Thyroid gland (tissue), 4 donors: ENCODE data around the gene GLG1. TPM values are rescaled to one million over a fixed set of nuclear protein-coding genes. Genes with fewer than 3 reads are reported as not detected.

Source experiments
- DNase-seq, 2 donors: peaks; one replicate each; pipeline ENCODE4 v3.0.0-alpha.2; 2019
- H3K27ac ChIP-seq, 3 donors: fragments of 200-600 bp; sonication (generic); 1 replicate in 2 of 3; 2 replicates in 1 of 3; pipeline ENCODE4 v1.5.1; 2016 to 2019; ENCODE audit warnings: mild to moderate bottlenecking in 1 of 3, moderate library complexity in 1 of 3
- H3K27me3 ChIP-seq: fragments of 200-600 bp; sonication (generic); one replicate; pipeline ENCODE4 v1.5.1; 2019
- H3K36me3 ChIP-seq, 2 donors: fragments of 200-600 bp; sonication (generic); one replicate each; pipeline ENCODE4 v1.5.1; 2016 to 2019
- H3K4me1 ChIP-seq, 2 donors: fragments of 200-600 bp; sonication (generic); one replicate each; pipeline ENCODE4 v1.5.1; 2017 to 2019
- H3K4me3 ChIP-seq, 3 donors: fragments of 200-600 bp; sonication (generic); replicated peaks in 1 of 3; 1 replicate in 2 of 3; 2 replicates in 1 of 3; pipeline ENCODE4 v1.5.1; 2016; ENCODE audit warnings: mild to moderate bottlenecking in 1 of 3
- H3K9me3 ChIP-seq: fragments of 200-600 bp; sonication (generic); one replicate; pipeline ENCODE4 v1.5.1; 2017
- POLR2A ChIP-seq, 2 donors: fragments of 450-650 bp; IDR thresholded peaks; one replicate each; pipeline ENCODE4 v1.6.1; 2017; ENCODE audit warnings: antibody characterized with exemption in 2 of 2, mild to moderate bottlenecking in 2 of 2, moderate library complexity in 1 of 2
- WGBS, 2 donors: methylation state at CpG; one replicate each; pipeline ENCODE4 v1.1.5; 2017; 5-methylcytosine and 5-hydroxymethylcytosine counted together
- intact Hi-C: fragments of 100-400 bp; cut with DNase I; formaldehyde crosslinking; loops from one replicate; pipeline ENCODE4 v1.15.1; 2023
- total RNA-seq, 4 donors: library from RNA; depleted of rRNA; stranded (reverse); fragments of >200 nt; gene quantifications; one replicate each; pipeline ENCODE4 v1.2.3, GENCODE V29; 2016
- TF ChIP-seq, protein P1 (sequence below), 6 experiments: fragments of 200-600 bp in 3 of 6; fragments of 450-650 bp in 3 of 6; sonication (generic) in 3 of 6; IDR thresholded peaks; one replicate each; pipeline ENCODE4 v1.5.1; 2016 to 2019; ENCODE audit warnings: antibody characterized with exemption in 6 of 6, mild to moderate bottlenecking in 2 of 6, inconsistent platforms in 1 of 6, moderate library complexity in 1 of 6

GLG1 gene
- total RNA-seq, 4 donors from 2014 or later, result 127 to 182 (median 151) TPM

GRCh38 chr16:74591876-74592650, 14.9 kb downstream of the GLG1 start:
- Histone ChIP-seq H3K4me3 (no peak overlapping the region), H3K36me3 (no peaks in the 10 kb centered on the region), H3K27ac (no peak overlapping the region), H3K9me3 (no peaks in the 10 kb centered on the region), H3K4me1 (peaks cover 0 to 13% of the 10 kb centered on the region in 2 donors), H3K27me3 (no peaks in the 10 kb centered on the region)
- DNase-seq, result peak in 1 of 2 donors; percentile 41
- intact Hi-C loops, result no loop called here
- WGBS, 2 donors, result 75 to 89% methylated on average over 6 to 8 of the region's 9 CpGs
- TF ChIP-seq, protein P1, sequence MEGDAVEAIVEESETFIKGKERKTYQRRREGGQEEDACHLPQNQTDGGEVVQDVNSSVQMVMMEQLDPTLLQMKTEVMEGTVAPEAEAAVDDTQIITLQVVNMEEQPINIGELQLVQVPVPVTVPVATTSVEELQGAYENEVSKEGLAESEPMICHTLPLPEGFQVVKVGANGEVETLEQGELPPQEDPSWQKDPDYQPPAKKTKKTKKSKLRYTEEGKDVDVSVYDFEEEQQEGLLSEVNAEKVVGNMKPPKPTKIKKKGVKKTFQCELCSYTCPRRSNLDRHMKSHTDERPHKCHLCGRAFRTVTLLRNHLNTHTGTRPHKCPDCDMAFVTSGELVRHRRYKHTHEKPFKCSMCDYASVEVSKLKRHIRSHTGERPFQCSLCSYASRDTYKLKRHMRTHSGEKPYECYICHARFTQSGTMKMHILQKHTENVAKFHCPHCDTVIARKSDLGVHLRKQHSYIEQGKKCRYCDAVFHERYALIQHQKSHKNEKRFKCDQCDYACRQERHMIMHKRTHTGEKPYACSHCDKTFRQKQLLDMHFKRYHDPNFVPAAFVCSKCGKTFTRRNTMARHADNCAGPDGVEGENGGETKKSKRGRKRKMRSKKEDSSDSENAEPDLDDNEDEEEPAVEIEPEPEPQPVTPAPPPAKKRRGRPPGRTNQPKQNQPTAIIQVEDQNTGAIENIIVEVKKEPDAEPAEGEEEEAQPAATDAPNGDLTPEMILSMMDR (IDR thresholded peaks at IDR 0.05), result no peak
- no peak for TF ChIP-seq POLR2A (IDR thresholded peaks at IDR 0.05)

GRCh38 chr16:74586948-74587347, 20.0 kb downstream of the GLG1 start:
- Histone ChIP-seq H3K27ac (no peak overlapping the region), H3K9me3 (no peaks in the 10 kb centered on the region), H3K4me3 (no peak overlapping the region), H3K4me1 (peaks cover 8 to 15% of the 10 kb centered on the region in 2 donors), H3K27me3 (no peaks in the 10 kb centered on the region), H3K36me3 (no peaks in the 10 kb centered on the region)
- intact Hi-C loops, result no loop called here
- DNase-seq, result no peak
- WGBS, 2 donors, result 82 to 86% methylated on average over 6 of the region's 6 CpGs
- TF ChIP-seq POLR2A (IDR thresholded peaks at IDR 0.05), result no peak
- TF ChIP-seq, protein P1 (IDR thresholded peaks at IDR 0.05), result no peak

DNA sequence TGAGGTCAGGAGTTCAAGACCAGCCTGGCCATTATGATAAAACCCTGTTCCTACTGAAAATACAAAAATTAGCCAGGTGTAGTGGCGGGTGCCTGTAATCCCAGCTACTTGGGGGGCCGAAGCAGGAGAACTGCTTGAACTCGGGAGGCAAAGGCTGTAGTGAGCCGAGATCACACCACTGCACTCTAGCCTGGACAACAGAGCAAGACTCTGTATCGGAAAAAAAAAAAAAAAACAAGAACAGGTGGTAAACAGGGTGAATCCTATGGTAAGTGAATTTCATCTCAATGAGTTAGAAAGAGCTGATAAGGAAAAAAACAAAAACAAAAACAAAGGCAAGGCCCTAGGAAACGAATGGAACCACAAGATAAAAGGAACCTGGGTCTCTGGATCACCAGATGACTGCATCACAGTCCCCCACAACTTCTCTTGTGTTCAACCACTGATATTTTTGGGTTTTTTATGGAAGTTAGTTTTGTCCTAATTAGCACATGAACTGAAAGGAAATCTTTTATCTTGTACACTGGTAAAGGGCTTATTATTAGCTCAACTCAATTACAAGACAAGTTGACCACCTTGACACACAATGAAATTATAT, 21.0 kb downstream of the GLG1 start:
- 95% methylated on average over 6 of the region's 6 CpGs for WGBS, 2 donors
- Histone ChIP-seq H3K27ac (no peak overlapping the region), H3K4me3 (no peak overlapping the region), H3K4me1 (peaks cover 15 to 21% of the 10 kb centered on the region in 2 donors), H3K27me3 (no peaks in the 10 kb centered on the region), H3K36me3 (no peaks in the 10 kb centered on the region), H3K9me3 (no peaks in the 10 kb centered on the region)
- TF ChIP-seq, protein P1 (IDR thresholded peaks at IDR 0.05), result no peak
- TF ChIP-seq POLR2A (IDR thresholded peaks at IDR 0.05), result no peak
- DNase-seq, result no peak
- intact Hi-C loops, result no loop called here

GRCh38 chr16:74583926-74584666, 22.8 kb downstream of the GLG1 start:
- intact Hi-C loops, result no loop called here
- TF ChIP-seq, protein P1 (IDR thresholded peaks at IDR 0.05), result no peak
- TF ChIP-seq POLR2A (IDR thresholded peaks at IDR 0.05), result no peak
- H3K9me3 ChIP-seq, result no peaks in the 10 kb centered on the region
- H3K4me1 ChIP-seq, result peaks cover 27 to 39% of the 10 kb centered on the region in 2 donors
- DNase-seq, result no peak
- 90 to 93% methylated on average over 9 of the region's 9 CpGs for WGBS, 2 donors
- H3K36me3 ChIP-seq, result no peaks in the 10 kb centered on the region
- no peak overlapping the region for H3K4me3 ChIP-seq
- H3K27ac ChIP-seq, result peak overlapping the region in 1 of 3 donors; percentile 32
- no peaks in the 10 kb centered on the region for H3K27me3 ChIP-seq
